Breast epithelium (tissue), 4 donors: ENCODE measurements around the gene ITPR1. TPM values are rescaled to one million over a fixed set of nuclear protein-coding genes. Genes with fewer than 3 reads are reported as not detected.
A peak's percentile ranks its signal among the peaks of the same experiment; 100 is the strongest.

Experiments
- DNase-seq, 2 donors: peaks; one replicate each; pipeline ENCODE4 v3.0.0-alpha.2; 2019; ENCODE audit warnings: low spot score in 2 of 2
- H3K27ac ChIP-seq, 2 donors: fragments of 200-600 bp; sonication (generic) in 1 of 2; one replicate each; pipeline ENCODE4 v1.5.1; 2016 to 2019; ENCODE audit warnings: mild to moderate bottlenecking in 1 of 2
- H3K27me3 ChIP-seq, 2 donors: fragments of 200-600 bp; sonication (generic) in 1 of 2; one replicate each; pipeline versions ENCODE4 v1.5.1 to v1.6.0; 2017 to 2019; ENCODE audit warnings: control low read depth in 1 of 2, mild to moderate bottlenecking in 1 of 2
- H3K36me3 ChIP-seq: fragments of 200-600 bp; one replicate; pipeline ENCODE4 v1.5.1; 2019
- H3K4me1 ChIP-seq, 2 donors: fragments of 200-600 bp; sonication (generic); one replicate each; pipeline ENCODE4 v1.5.1; 2016 to 2019; ENCODE audit warnings: control low read depth in 1 of 2
- H3K4me3 ChIP-seq, 3 donors: fragments of 200-600 bp; sonication (generic); 1 replicate in 2 of 3; 2 replicates in 1 of 3; pipeline ENCODE4 v1.5.1; 2016 to 2019; ENCODE audit warnings: mild to moderate bottlenecking in 3 of 3, moderate library complexity in 2 of 3
- H3K9me3 ChIP-seq, 2 donors: fragments of 200-600 bp; sonication (generic) in 1 of 2; one replicate each; pipeline ENCODE4 v1.5.1; 2016 to 2019; ENCODE audit warnings: control low read depth in 1 of 2
- POLR2A ChIP-seq: fragments of 450-650 bp; IDR thresholded peaks from one replicate; pipeline ENCODE4 v1.6.1; 2016; ENCODE audit warnings: antibody characterized with exemption, mild to moderate bottlenecking, moderate library complexity
- POLR2AphosphoS5 ChIP-seq, 3 donors: sonication (generic); formaldehyde crosslinking; IDR thresholded peaks; one replicate each; pipeline ENCODE4 v1.6.1; 2017; ENCODE audit warnings: antibody characterized with exemption in 3 of 3
- intact Hi-C: fragments of 100-400 bp; cut with DNase I; formaldehyde crosslinking; loops from one replicate; pipeline ENCODE4 v1.15.1; 2023; ENCODE audit warnings: low total_unique reads
- total RNA-seq, 3 donors: library from RNA; depleted of rRNA; stranded (reverse); fragments of >200 nt; gene quantifications; one replicate each; pipeline ENCODE4 v1.1.0, GENCODE V29; 2016
- TF ChIP-seq, protein P1 (sequence below), 3 donors: fragments of 450-650 bp; IDR thresholded peaks; one replicate each; pipeline ENCODE4 v1.5.1; 2016 to 2017; ENCODE audit warnings: antibody characterized with exemption in 3 of 3, mild to moderate bottlenecking in 3 of 3, moderate library complexity in 3 of 3

Gene ITPR1
- total RNA-seq, 3 donors from 2014 or later, result 53.8 to 227 (median 174) TPM

DNA sequence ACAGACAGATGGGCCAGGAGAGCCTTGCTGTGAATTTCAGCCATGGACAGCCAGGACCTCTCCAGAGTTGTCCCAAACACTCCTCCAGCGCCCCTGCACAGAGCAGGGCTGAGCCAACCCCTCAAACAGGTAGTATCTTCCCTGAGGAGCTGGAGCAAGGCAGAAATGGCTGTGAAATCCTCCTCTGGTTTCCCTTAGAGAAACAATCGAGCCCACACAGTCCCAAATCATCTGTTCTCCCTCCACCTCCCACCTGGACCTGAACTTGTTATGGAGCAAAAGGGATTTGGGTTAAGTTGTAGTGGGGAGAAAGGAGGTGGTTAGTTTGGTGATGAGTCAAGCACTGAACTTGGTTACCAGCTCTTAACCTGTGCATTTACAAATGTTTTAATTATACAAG lies 280.4 kb downstream of the ITPR1 start:
- DNase-seq, result no peak
- no peak for TF ChIP-seq POLR2AphosphoS5 (IDR thresholded peaks at IDR 0.05)
- TF ChIP-seq, protein P1, sequence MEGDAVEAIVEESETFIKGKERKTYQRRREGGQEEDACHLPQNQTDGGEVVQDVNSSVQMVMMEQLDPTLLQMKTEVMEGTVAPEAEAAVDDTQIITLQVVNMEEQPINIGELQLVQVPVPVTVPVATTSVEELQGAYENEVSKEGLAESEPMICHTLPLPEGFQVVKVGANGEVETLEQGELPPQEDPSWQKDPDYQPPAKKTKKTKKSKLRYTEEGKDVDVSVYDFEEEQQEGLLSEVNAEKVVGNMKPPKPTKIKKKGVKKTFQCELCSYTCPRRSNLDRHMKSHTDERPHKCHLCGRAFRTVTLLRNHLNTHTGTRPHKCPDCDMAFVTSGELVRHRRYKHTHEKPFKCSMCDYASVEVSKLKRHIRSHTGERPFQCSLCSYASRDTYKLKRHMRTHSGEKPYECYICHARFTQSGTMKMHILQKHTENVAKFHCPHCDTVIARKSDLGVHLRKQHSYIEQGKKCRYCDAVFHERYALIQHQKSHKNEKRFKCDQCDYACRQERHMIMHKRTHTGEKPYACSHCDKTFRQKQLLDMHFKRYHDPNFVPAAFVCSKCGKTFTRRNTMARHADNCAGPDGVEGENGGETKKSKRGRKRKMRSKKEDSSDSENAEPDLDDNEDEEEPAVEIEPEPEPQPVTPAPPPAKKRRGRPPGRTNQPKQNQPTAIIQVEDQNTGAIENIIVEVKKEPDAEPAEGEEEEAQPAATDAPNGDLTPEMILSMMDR (IDR thresholded peaks at IDR 0.05), result no peak
- TF ChIP-seq POLR2A, result no peak
- H3K4me1 ChIP-seq, result peaks cover 2 to 35% of the 10 kb centered on the region in 2 donors
- no peaks in the 10 kb centered on the region for H3K27me3 ChIP-seq
- no peak overlapping the region for H3K4me3 ChIP-seq
- H3K9me3 ChIP-seq, result no peaks in the 10 kb centered on the region
- H3K27ac ChIP-seq, result peak overlapping the region; percentile 89 to 90
- intact Hi-C loops, result no loop called here
- H3K36me3 ChIP-seq, result no peaks in the 10 kb centered on the region

DNA sequence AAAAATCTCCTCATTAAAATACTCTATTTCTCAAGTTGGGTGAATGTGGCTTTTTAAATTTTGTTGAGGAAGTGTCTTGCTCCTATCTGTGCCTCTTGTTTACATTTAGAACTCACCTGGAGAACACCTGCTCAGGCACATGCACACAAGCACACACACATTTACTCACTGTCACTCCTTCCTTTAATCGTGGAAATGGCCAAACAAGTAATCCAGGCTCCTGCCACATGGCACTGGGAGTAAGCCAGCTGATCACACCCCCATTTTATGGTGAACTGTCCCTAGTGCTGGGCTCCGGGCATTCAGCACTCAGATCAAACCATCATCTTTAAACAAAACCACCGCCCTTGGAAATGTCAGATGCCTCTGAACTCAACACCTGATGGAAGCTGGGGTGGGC lies 281.4 kb downstream of the ITPR1 start:
- Histone ChIP-seq H3K9me3 (no peaks in the 10 kb centered on the region), H3K4me1 (peaks cover 2 to 35% of the 10 kb centered on the region in 2 donors), H3K36me3 (no peaks in the 10 kb centered on the region), H3K27me3 (no peaks in the 10 kb centered on the region), H3K27ac (peak overlapping the region; percentile 3 to 83), H3K4me3 (no peak overlapping the region)
- DNase-seq, result no peak
- TF ChIP-seq POLR2AphosphoS5 (IDR thresholded peaks at IDR 0.05) (no peak), POLR2A (no peak)
- TF ChIP-seq, protein P1 (IDR thresholded peaks at IDR 0.05), result no peak
- intact Hi-C loops, result no loop called here

GRCh38 chr3:4776399-4776979 lies 283.3 kb downstream of the ITPR1 start:
- Histone ChIP-seq H3K4me3 (no peak overlapping the region), H3K27ac (peak overlapping the region; percentile 83), H3K4me1 (peaks cover 2 to 33% of the 10 kb centered on the region in 2 donors), H3K27me3 (no peaks in the 10 kb centered on the region), H3K36me3 (no peaks in the 10 kb centered on the region), H3K9me3 (no peaks in the 10 kb centered on the region)
- intact Hi-C loops, result no loop called here
- DNase-seq, result no peak
- TF ChIP-seq, protein P1 (IDR thresholded peaks at IDR 0.05), result no peak
- TF ChIP-seq POLR2A (no peak), POLR2AphosphoS5 (IDR thresholded peaks at IDR 0.05) (no peak)

- Histone ChIP-seq H3K9me3 (no peaks in the 10 kb centered on the region), H3K27ac (peak overlapping the region; percentile 83), H3K4me1 (peaks cover 2 to 27% of the 10 kb centered on the region in 2 donors), H3K27me3 (no peaks in the 10 kb centered on the region), H3K4me3 (no peak overlapping the region), H3K36me3 (no peaks in the 10 kb centered on the region)
- intact Hi-C loops, result no loop called here
- DNase-seq, result no peak
- TF ChIP-seq POLR2A (no peak), POLR2AphosphoS5 (IDR thresholded peaks at IDR 0.05) (no peak)
- TF ChIP-seq, protein P1 (IDR thresholded peaks at IDR 0.05), result no peak
These were observed 283.9 kb downstream of the ITPR1 start for GRCh38 chr3:4776980-4777581.

DNA sequence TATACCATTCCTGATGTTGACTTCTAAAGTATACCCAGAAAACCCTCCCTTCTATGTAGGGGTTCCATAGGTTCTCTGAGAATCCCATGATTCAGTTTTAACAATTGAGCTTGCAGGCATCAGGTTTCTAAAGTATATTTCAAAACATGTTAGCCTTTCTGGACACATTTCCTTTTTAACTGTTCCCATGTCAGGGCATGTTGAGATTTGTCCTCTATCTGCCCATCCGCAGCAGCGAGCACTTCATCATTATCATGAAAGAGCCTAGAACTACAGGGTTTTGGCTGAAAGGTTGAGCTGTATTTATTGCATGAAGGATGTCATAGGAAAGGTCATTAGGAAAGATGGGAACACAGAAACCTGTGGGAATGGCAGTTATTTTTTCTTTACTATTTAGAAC lies 285.0 kb downstream of the ITPR1 start:
- intact Hi-C loops, result no loop called here
- peaks cover 0 to 17% of the 10 kb centered on the region in 2 donors for H3K4me1 ChIP-seq
- TF ChIP-seq POLR2AphosphoS5 (IDR thresholded peaks at IDR 0.05) (no peak), POLR2A (no peak)
- TF ChIP-seq, protein P1 (IDR thresholded peaks at IDR 0.05), result no peak
- DNase-seq, result no peak
- H3K9me3 ChIP-seq, result no peaks in the 10 kb centered on the region
- peak overlapping the region in 1 of 2 donors; percentile 83 for H3K27ac ChIP-seq
- no peaks in the 10 kb centered on the region for H3K36me3 ChIP-seq
- H3K4me3 ChIP-seq, result no peak overlapping the region
- H3K27me3 ChIP-seq, result no peaks in the 10 kb centered on the region
